Lower lobe of right lung (tissue), 2 donors: Measurements from ENCODE around the gene RHAG. TPM values are rescaled to one million over a fixed set of nuclear protein-coding genes. Genes with fewer than 3 reads are reported as not detected.

ENCODE experiments used
- ATAC-seq, 2 donors: fragments of 200-7000 bp; cut with Tn5 transposase; one replicate each; pipeline ENCODE4 v1.9.1; 2020 to 2022; ENCODE audit warnings: mild to moderate bottlenecking in 2 of 2, moderate library complexity in 2 of 2
- DNase-seq: peaks from one replicate; pipeline ENCODE4 v3.0.0-alpha.2; 2020
- H3K27ac ChIP-seq: fragments of 200-600 bp; one replicate; pipeline ENCODE4 v1.8.0; 2022
- H3K27me3 ChIP-seq: fragments of 200-600 bp; one replicate; pipeline ENCODE4 v1.8.0; 2022; ENCODE audit warnings: low read depth
- H3K36me3 ChIP-seq: fragments of 200-600 bp; one replicate; pipeline ENCODE4 v1.8.0; 2022; ENCODE audit warnings: mild to moderate bottlenecking
- H3K4me1 ChIP-seq: fragments of 200-600 bp; one replicate; pipeline ENCODE4 v1.8.0; 2022
- H3K4me3 ChIP-seq: fragments of 200-600 bp; one replicate; pipeline ENCODE4 v1.8.0; 2022; ENCODE audit warnings: mild to moderate bottlenecking
- H3K9me3 ChIP-seq: fragments of 200-600 bp; one replicate; pipeline ENCODE4 v1.8.0; 2022
- CTCF ChIP-seq: fragments of 200-600 bp; IDR thresholded peaks from one replicate; pipeline ENCODE4 v1.8.0; 2022; ENCODE audit warnings: antibody characterized with exemption, mild to moderate bottlenecking
- intact Hi-C: fragments of 100-400 bp; cut with DNase I; formaldehyde crosslinking; loops from one replicate; pipeline ENCODE4 v1.11.0; 2022
- total RNA-seq: library from RNA; stranded (reverse); fragmentation: NEBNext Ultra II Directional; extraction: Animal tissue kit (Norgen Biotek cat#: 25700); gene quantifications from one replicate; pipeline ENCODE4 v1.2.1, GENCODE V29; 2021
- donor health status: DM: no; HTN: yes; CAD: no; lungs with severe emphysema.

Gene RHAG
- total RNA-seq, 1 donor from 2014 or later = not detected

- Histone ChIP-seq H3K4me3 (no peak overlapping the region), H3K27ac (no peak overlapping the region), H3K27me3 (no peaks in the 10 kb centered on the region), H3K4me1 (no peaks in the 10 kb centered on the region), H3K36me3 (no peaks in the 10 kb centered on the region), H3K9me3 (no peaks in the 10 kb centered on the region)
- intact Hi-C loops = no loop called here
- TF ChIP-seq CTCF = no peak
- DNase-seq (no peak), ATAC-seq (no peak)
These were observed 9.6 kb upstream of the RHAG start for GRCh38 chr6:49646130-49646824.

GRCh38 chr6:49645139-49645538 is 8.5 kb upstream of the RHAG start:
- H3K27ac ChIP-seq = no peak overlapping the region
- no peak for DNase-seq
- intact Hi-C loops = no loop called here
- no peak for ATAC-seq
- H3K4me3 ChIP-seq = no peak overlapping the region
- no peaks in the 10 kb centered on the region for H3K27me3 ChIP-seq
- no peaks in the 10 kb centered on the region for H3K36me3 ChIP-seq
- no peaks in the 10 kb centered on the region for H3K4me1 ChIP-seq
- no peaks in the 10 kb centered on the region for H3K9me3 ChIP-seq
- no peak for TF ChIP-seq CTCF

GRCh38 chr6:49639177-49639817 is 2.7 kb upstream of the RHAG start:
- no peaks in the 10 kb centered on the region for H3K27me3 ChIP-seq
- no peak for TF ChIP-seq CTCF
- no peaks in the 10 kb centered on the region for H3K4me1 ChIP-seq
- intact Hi-C loops = no loop called here
- DNase-seq (no peak), ATAC-seq (no peak)
- H3K27ac ChIP-seq = no peak overlapping the region
- H3K36me3 ChIP-seq = no peaks in the 10 kb centered on the region
- H3K4me3 ChIP-seq = no peak overlapping the region
- no peaks in the 10 kb centered on the region for H3K9me3 ChIP-seq

- H3K27me3 ChIP-seq = no peaks in the 10 kb centered on the region
- no peaks in the 10 kb centered on the region for H3K9me3 ChIP-seq
- ATAC-seq (no peak), DNase-seq (no peak)
- H3K36me3 ChIP-seq = no peaks in the 10 kb centered on the region
- intact Hi-C loops = no loop called here
- TF ChIP-seq CTCF = no peak
- no peak overlapping the region for H3K4me3 ChIP-seq
- no peak overlapping the region for H3K27ac ChIP-seq
- H3K4me1 ChIP-seq = no peaks in the 10 kb centered on the region
These were observed 702 bp upstream of the RHAG start for GRCh38 chr6:49637350-49637731.

- Histone ChIP-seq H3K9me3 (no peaks in the 10 kb centered on the region), H3K36me3 (no peaks in the 10 kb centered on the region), H3K4me1 (no peaks in the 10 kb centered on the region), H3K4me3 (no peak overlapping the region), H3K27me3 (no peaks in the 10 kb centered on the region), H3K27ac (no peak overlapping the region)
- no peak for TF ChIP-seq CTCF
- intact Hi-C loops = no loop called here
- ATAC-seq (no peak), DNase-seq (no peak)
These were observed 494 bp downstream of the RHAG start for GRCh38 chr6:49635978-49636712.
